H1 (cell line): ENCODE measurements around the gene LRRC74B. TPM values are rescaled to one million over a fixed set of nuclear protein-coding genes. Genes with fewer than 3 reads are reported as not detected.

ENCODE experiments used
- RXRA ChIP-seq: IDR thresholded peaks from 2 replicates; pipeline ENCODE4 v1.6.1; 2011; ENCODE audit warnings: low read depth, mild to moderate bottlenecking, low read length, moderate library complexity; ENCODE audit not compliant: insufficient read depth
- polyA plus RNA-seq, 7 experiments: library from polyadenylated mRNA; depleted of rRNA in 3 of 7; stranded (reverse) in 5 of 7; unstranded in 2 of 7; fragments of >200 nt in 5 of 7; fragments of 200-250 nt in 2 of 7; gene quantifications; 1 replicate in 5 of 7; 2 replicates in 1 of 7; 4 replicates in 1 of 7; pipeline versions ENCODE4 v1.2.1 to v1.2.3, GENCODE V29; 2011 to 2013; ENCODE audit warnings: missing spikeins in 2 of 7, mixed read lengths in 2 of 7
- total RNA-seq: library from RNA; stranded (reverse); fragmentation: NEBNext Ultra II Directional; extraction: Animal tissue kit (Norgen Biotek cat#: 25700); gene quantifications from 2 replicates; pipeline ENCODE4 v1.2.1, GENCODE V29; 2021
- TF ChIP-seq, protein P1 (sequence below): fragments of 300-600 bp; sonication (generic); IDR thresholded peaks from 2 replicates; pipeline ENCODE4 v1.7.1; 2012; ENCODE audit warnings: low read length, moderate library complexity, mild to moderate bottlenecking, inconsistent platforms; ENCODE audit not compliant: insufficient replicate concordance

Gene LRRC74B
- total and polyA plus RNA-seq, 2 of the 8 experiments (the other 6 are each of a cell fraction or from before 2014, with no cell fraction given), result not detected

DNA sequence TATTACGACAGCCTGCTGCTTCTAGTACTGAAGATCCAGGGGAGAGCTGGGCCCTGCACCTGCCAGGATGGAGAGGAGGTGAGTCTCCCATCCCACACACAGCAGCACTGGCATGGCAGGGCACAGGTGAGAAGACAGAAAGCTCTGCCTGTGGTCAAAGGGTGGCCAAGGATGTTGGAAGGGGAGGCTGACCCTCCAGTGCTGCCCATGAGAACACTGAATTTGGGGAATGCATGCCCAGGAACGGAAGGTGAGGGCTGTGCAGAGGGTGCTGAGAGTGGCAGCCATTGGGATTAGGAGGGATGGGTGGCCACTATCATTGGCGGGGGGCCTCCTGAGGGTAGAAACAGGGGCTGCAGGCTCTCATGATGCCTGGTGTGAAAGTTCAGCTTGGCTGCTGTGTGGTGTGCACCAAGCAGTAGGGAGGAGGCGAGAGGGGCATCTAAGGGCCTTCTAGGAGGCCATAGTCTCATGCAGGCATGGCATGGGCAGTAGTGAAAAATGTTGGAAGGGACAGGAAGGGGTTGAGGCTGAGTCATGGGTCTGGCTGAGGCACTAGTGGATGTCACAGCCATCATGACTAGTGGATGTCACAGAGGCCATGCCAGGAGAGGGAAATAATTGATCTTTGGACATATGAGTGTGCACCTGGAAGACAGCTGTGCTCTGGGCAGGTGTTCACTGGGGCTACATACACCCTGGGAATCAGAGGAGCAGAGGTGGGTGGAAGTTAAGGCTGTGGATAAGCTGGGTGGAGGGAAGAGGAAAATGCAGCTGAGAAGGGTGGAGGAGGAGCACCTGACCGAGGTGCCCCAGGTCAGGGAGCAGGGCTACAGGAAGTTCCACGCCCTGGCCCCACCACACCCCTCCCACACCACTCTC is 2.5 kb upstream of the LRRC74B start (continued):
- TF ChIP-seq, protein P1, sequence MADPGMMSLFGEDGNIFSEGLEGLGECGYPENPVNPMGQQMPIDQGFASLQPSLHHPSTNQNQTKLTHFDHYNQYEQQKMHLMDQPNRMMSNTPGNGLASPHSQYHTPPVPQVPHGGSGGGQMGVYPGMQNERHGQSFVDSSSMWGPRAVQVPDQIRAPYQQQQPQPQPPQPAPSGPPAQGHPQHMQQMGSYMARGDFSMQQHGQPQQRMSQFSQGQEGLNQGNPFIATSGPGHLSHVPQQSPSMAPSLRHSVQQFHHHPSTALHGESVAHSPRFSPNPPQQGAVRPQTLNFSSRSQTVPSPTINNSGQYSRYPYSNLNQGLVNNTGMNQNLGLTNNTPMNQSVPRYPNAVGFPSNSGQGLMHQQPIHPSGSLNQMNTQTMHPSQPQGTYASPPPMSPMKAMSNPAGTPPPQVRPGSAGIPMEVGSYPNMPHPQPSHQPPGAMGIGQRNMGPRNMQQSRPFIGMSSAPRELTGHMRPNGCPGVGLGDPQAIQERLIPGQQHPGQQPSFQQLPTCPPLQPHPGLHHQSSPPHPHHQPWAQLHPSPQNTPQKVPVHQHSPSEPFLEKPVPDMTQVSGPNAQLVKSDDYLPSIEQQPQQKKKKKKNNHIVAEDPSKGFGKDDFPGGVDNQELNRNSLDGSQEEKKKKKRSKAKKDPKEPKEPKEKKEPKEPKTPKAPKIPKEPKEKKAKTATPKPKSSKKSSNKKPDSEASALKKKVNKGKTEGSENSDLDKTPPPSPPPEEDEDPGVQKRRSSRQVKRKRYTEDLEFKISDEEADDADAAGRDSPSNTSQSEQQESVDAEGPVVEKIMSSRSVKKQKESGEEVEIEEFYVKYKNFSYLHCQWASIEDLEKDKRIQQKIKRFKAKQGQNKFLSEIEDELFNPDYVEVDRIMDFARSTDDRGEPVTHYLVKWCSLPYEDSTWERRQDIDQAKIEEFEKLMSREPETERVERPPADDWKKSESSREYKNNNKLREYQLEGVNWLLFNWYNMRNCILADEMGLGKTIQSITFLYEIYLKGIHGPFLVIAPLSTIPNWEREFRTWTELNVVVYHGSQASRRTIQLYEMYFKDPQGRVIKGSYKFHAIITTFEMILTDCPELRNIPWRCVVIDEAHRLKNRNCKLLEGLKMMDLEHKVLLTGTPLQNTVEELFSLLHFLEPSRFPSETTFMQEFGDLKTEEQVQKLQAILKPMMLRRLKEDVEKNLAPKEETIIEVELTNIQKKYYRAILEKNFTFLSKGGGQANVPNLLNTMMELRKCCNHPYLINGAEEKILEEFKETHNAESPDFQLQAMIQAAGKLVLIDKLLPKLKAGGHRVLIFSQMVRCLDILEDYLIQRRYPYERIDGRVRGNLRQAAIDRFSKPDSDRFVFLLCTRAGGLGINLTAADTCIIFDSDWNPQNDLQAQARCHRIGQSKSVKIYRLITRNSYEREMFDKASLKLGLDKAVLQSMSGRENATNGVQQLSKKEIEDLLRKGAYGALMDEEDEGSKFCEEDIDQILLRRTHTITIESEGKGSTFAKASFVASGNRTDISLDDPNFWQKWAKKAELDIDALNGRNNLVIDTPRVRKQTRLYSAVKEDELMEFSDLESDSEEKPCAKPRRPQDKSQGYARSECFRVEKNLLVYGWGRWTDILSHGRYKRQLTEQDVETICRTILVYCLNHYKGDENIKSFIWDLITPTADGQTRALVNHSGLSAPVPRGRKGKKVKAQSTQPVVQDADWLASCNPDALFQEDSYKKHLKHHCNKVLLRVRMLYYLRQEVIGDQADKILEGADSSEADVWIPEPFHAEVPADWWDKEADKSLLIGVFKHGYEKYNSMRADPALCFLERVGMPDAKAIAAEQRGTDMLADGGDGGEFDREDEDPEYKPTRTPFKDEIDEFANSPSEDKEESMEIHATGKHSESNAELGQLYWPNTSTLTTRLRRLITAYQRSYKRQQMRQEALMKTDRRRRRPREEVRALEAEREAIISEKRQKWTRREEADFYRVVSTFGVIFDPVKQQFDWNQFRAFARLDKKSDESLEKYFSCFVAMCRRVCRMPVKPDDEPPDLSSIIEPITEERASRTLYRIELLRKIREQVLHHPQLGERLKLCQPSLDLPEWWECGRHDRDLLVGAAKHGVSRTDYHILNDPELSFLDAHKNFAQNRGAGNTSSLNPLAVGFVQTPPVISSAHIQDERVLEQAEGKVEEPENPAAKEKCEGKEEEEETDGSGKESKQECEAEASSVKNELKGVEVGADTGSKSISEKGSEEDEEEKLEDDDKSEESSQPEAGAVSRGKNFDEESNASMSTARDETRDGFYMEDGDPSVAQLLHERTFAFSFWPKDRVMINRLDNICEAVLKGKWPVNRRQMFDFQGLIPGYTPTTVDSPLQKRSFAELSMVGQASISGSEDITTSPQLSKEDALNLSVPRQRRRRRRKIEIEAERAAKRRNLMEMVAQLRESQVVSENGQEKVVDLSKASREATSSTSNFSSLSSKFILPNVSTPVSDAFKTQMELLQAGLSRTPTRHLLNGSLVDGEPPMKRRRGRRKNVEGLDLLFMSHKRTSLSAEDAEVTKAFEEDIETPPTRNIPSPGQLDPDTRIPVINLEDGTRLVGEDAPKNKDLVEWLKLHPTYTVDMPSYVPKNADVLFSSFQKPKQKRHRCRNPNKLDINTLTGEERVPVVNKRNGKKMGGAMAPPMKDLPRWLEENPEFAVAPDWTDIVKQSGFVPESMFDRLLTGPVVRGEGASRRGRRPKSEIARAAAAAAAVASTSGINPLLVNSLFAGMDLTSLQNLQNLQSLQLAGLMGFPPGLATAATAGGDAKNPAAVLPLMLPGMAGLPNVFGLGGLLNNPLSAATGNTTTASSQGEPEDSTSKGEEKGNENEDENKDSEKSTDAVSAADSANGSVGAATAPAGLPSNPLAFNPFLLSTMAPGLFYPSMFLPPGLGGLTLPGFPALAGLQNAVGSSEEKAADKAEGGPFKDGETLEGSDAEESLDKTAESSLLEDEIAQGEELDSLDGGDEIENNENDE, result no peak
- TF ChIP-seq RXRA, result no peak
